H1 (cell line): ENCODE measurements around the gene C8B. TPM values are rescaled to one million over a fixed set of nuclear protein-coding genes. Genes with fewer than 3 reads are reported as not detected.

Experiments
- CTCF ChIA-PET: fragments of 300-600 bp; sonication (Branson Sonifier 250); formaldehyde crosslinking; loops from one replicate; lab custom pipeline; 2021; ENCODE audit not compliant: partially characterized antibody; lab: Charles Lee
- POLR2A ChIA-PET: fragments of 300-600 bp; sonication (Branson Sonifier 250); formaldehyde crosslinking; loops from one replicate; lab custom pipeline; 2021; ENCODE audit warnings: inconsistent platforms; ENCODE audit not compliant: partially characterized antibody; lab: Charles Lee
- DNase-seq, 2 experiments: peaks; one replicate each; pipeline versions ENCODE4 v3.0.0 to v3.0.0-alpha.2; 2010 to 2022; ENCODE audit warnings: low spot score in 2 of 2, low read depth in 1 of 2, mixed read lengths in 1 of 2
- FAIRE-seq: peaks from 2 replicates; lab custom pipeline; 2011; peaks lifted over from hg19 to GRCh38; lab: Jason Lieb, UNC
- H2AFZ ChIP-seq: 2 replicates; pipeline ENCODE4 v1.8.1; 2012; ENCODE audit warnings: low read length, inconsistent platforms
- H2AK5ac ChIP-seq: 2 replicates; pipeline ENCODE4 v1.6.1; 2013; ENCODE audit warnings: low read depth, low read length
- H2BK120ac ChIP-seq: replicated peaks from 2 replicates; pipeline ENCODE3; 2013; ENCODE audit warnings: low read depth, low read length, inconsistent platforms
- H2BK12ac ChIP-seq: 2 replicates; pipeline ENCODE4 v1.6.1; 2013; ENCODE audit warnings: low read depth, low read length
- H2BK15ac ChIP-seq: 2 replicates; pipeline ENCODE4 v1.6.1; 2013; ENCODE audit warnings: low read length
- H2BK20ac ChIP-seq: 2 replicates; pipeline ENCODE4 v1.6.1; 2013; ENCODE audit warnings: low read length
- H2BK5ac ChIP-seq: 2 replicates; pipeline ENCODE4 v1.6.1; 2013; ENCODE audit warnings: low read depth, low read length
- H3K14ac ChIP-seq: 2 replicates; pipeline ENCODE4 v1.6.1; 2013; ENCODE audit warnings: inconsistent platforms; ENCODE audit not compliant: insufficient read length
- H3K18ac ChIP-seq: 2 replicates; pipeline ENCODE4 v1.6.1; 2013; ENCODE audit warnings: low read length; ENCODE audit errors: extremely low read depth
- H3K23ac ChIP-seq: 2 replicates; pipeline ENCODE4 v1.6.1; 2013; ENCODE audit warnings: inconsistent platforms; ENCODE audit not compliant: insufficient read length
- H3K23me2 ChIP-seq: 2 replicates; pipeline ENCODE4 v1.6.1; 2013; ENCODE audit warnings: low read depth, low read length
- H3K27ac ChIP-seq: 2 replicates; pipeline ENCODE4 v1.6.1; 2011; ENCODE audit warnings: low read depth, low read length, inconsistent platforms
- H3K27me3 ChIP-seq, 4 experiments: replicated peaks in 1 of 4; 1 replicate in 1 of 4; 2 replicates in 3 of 4; pipeline versions ENCODE4 v1.6.1 to v1.8.1; 2011 to 2013; ENCODE audit warnings: low read length in 3 of 4, mild to moderate bottlenecking in 3 of 4, inconsistent platforms in 2 of 4, mixed read lengths in 2 of 4, moderate library complexity in 1 of 4; ENCODE audit not compliant: control insufficient read depth in 3 of 4, insufficient read depth in 3 of 4; ENCODE audit errors: extremely low read depth in 1 of 4
- H3K36me3 ChIP-seq, 4 experiments: 2 replicates each; pipeline versions ENCODE4 v1.6.1 to v1.8.1; 2011 to 2013; ENCODE audit warnings: mild to moderate bottlenecking in 4 of 4, low read length in 3 of 4, moderate library complexity in 2 of 4, control low read depth in 1 of 4, inconsistent platforms in 1 of 4; ENCODE audit not compliant: insufficient read depth in 4 of 4, control insufficient read depth in 2 of 4
- H3K4ac ChIP-seq: replicated peaks from 2 replicates; pipeline ENCODE3; 2013; ENCODE audit warnings: low read length, low read depth, mixed read lengths, inconsistent platforms; ENCODE audit not compliant: insufficient read length
- H3K4me1 ChIP-seq, 4 experiments: replicated peaks in 1 of 4; 1 replicate in 1 of 4; 2 replicates in 3 of 4; pipeline versions ENCODE4 v1.6.1 to v1.8.1; 2011 to 2013; ENCODE audit warnings: low read length in 3 of 4, inconsistent platforms in 2 of 4, mixed read lengths in 1 of 4; ENCODE audit not compliant: insufficient read depth in 4 of 4, control insufficient read depth in 3 of 4
- H3K4me2 ChIP-seq, 2 experiments: 2 replicates each; pipeline versions ENCODE4 v1.6.1 to v1.8.1; 2011 to 2013; ENCODE audit warnings: low read depth in 2 of 2, low read length in 2 of 2, control low read depth in 1 of 2, inconsistent platforms in 1 of 2, mild to moderate bottlenecking in 1 of 2; ENCODE audit not compliant: insufficient read depth in 1 of 2
- H3K4me3 ChIP-seq, 4 experiments: fragments of 200-600, 300-600 bp in 1 of 4; sonication (generic), shearing (Covaris generic), sonication (Bioruptor Twin) in 1 of 4; 2 replicates each; pipeline versions ENCODE4 v1.5.1 to v1.8.1; 2011 to 2016; ENCODE audit warnings: low read length in 4 of 4, low read depth in 3 of 4, control low read depth in 2 of 4, inconsistent platforms in 2 of 4, mild to moderate bottlenecking in 2 of 4, mixed read lengths in 1 of 4, moderate library complexity in 1 of 4; ENCODE audit not compliant: insufficient read depth in 2 of 4; ENCODE audit errors: extremely low read depth in 1 of 4
- H3K56ac ChIP-seq: replicated peaks from 2 replicates; pipeline ENCODE3; 2013; ENCODE audit warnings: low read depth, mild to moderate bottlenecking, mixed read lengths, low read length, inconsistent platforms; ENCODE audit not compliant: insufficient read length
- H3K79me1 ChIP-seq: 2 replicates; pipeline ENCODE4 v1.6.1; 2013; ENCODE audit warnings: low read depth, low read length, control low read depth
- H3K79me2 ChIP-seq, 2 experiments: 2 replicates each; pipeline versions ENCODE4 v1.6.1 to v1.8.1; 2012 to 2013; ENCODE audit warnings: low read length in 2 of 2, mild to moderate bottlenecking in 2 of 2, inconsistent platforms in 1 of 2; ENCODE audit not compliant: insufficient read depth in 2 of 2, control insufficient read depth in 1 of 2
- H3K9ac ChIP-seq, 4 experiments: replicated peaks in 1 of 4; 1 replicate in 1 of 4; 2 replicates in 3 of 4; pipeline versions ENCODE4 v1.6.1 to v1.8.1; 2011 to 2013; ENCODE audit warnings: low read depth in 3 of 4, low read length in 3 of 4, control low read depth in 2 of 4, mild to moderate bottlenecking in 2 of 4, moderate library complexity in 2 of 4, inconsistent platforms in 1 of 4; ENCODE audit errors: extremely low read depth in 1 of 4
- H3K9me3 ChIP-seq, 2 experiments: 2 replicates each; pipeline versions ENCODE4 v1.6.1 to v1.8.1; 2012 to 2013; ENCODE audit warnings: mild to moderate bottlenecking in 2 of 2, moderate library complexity in 2 of 2, control low read depth in 1 of 2, inconsistent platforms in 1 of 2, low read depth in 1 of 2, low read length in 1 of 2, mixed read lengths in 1 of 2; ENCODE audit not compliant: insufficient read depth in 2 of 2
- H4K20me1 ChIP-seq, 2 experiments: replicated peaks in 1 of 2; 2 replicates each; pipeline versions ENCODE3 to v1.8.1; 2011 to 2013; ENCODE audit warnings: inconsistent platforms in 2 of 2, low read length in 2 of 2, mild to moderate bottlenecking in 1 of 2; ENCODE audit not compliant: insufficient read depth in 2 of 2, control insufficient read depth in 1 of 2
- H4K5ac ChIP-seq: 2 replicates; pipeline ENCODE4 v1.6.1; 2013; ENCODE audit warnings: low read length, low read depth, mixed read lengths, inconsistent platforms; ENCODE audit not compliant: insufficient read length
- H4K8ac ChIP-seq: 2 replicates; pipeline ENCODE4 v1.8.0; 2013; ENCODE audit warnings: mild to moderate bottlenecking, moderate library complexity, low read length, inconsistent platforms; ENCODE audit not compliant: insufficient read depth; ENCODE audit errors: extremely low read depth
- H4K91ac ChIP-seq: replicated peaks from 2 replicates; pipeline ENCODE3; 2013; ENCODE audit warnings: low read length, mixed read lengths, inconsistent platforms; ENCODE audit not compliant: insufficient read length
- EGR1 ChIP-seq: IDR thresholded peaks from 2 replicates; pipeline ENCODE4 v1.6.1; 2011; ENCODE audit warnings: low read depth, low read length, borderline replicate concordance
- EP300 ChIP-seq, 2 experiments: IDR thresholded peaks; 1 replicate in 1 of 2; 2 replicates in 1 of 2; pipeline ENCODE4 v1.6.1; 2011 to 2012; ENCODE audit warnings: low read depth in 2 of 2, low read length in 2 of 2, mild to moderate bottlenecking in 2 of 2, borderline replicate concordance in 1 of 2, inconsistent platforms in 1 of 2, moderate library complexity in 1 of 2
- FOSL1 ChIP-seq: IDR thresholded peaks from 2 replicates; pipeline ENCODE4 v1.6.1; 2011; ENCODE audit warnings: mild to moderate bottlenecking, low read depth, low read length, moderate library complexity; ENCODE audit not compliant: insufficient read depth
- GTF2F1 ChIP-seq: IDR thresholded peaks from 2 replicates; pipeline ENCODE4 v1.6.1; 2012; ENCODE audit warnings: low read depth, low read length, improper control_type of control experiment, borderline replicate concordance
- JUND ChIP-seq: IDR thresholded peaks from 2 replicates; pipeline ENCODE4 v1.6.1; 2011; ENCODE audit warnings: mild to moderate bottlenecking, improper control_type of control experiment, low read length
- KDM1A ChIP-seq: fragments of 200-600, 300-600 bp; sonication (generic); IDR thresholded peaks from 2 replicates; pipeline ENCODE4 v1.7.1; 2016; ENCODE audit warnings: mild to moderate bottlenecking, low read length, borderline replicate concordance
- NRF1 ChIP-seq: IDR thresholded peaks from 2 replicates; pipeline ENCODE4 v1.6.1; 2011; ENCODE audit warnings: mild to moderate bottlenecking, low read depth, low read length, improper control_type of control experiment
- POU5F1 ChIP-seq: IDR thresholded peaks from 2 replicates; pipeline ENCODE4 v1.6.1; 2011; ENCODE audit warnings: low read depth, mild to moderate bottlenecking, low read length, moderate library complexity
- SIX5 ChIP-seq: IDR thresholded peaks from 2 replicates; pipeline ENCODE4 v1.6.1; 2011; ENCODE audit warnings: mild to moderate bottlenecking, low read depth, low read length
- TAF1 ChIP-seq: IDR thresholded peaks from 2 replicates; pipeline ENCODE4 v1.6.1; 2011; ENCODE audit warnings: mild to moderate bottlenecking, low read depth, low read length
- TBP ChIP-seq: IDR thresholded peaks from 2 replicates; pipeline ENCODE4 v1.6.1; 2011; ENCODE audit warnings: low read depth, low read length, improper control_type of control experiment
- TEAD4 ChIP-seq: IDR thresholded peaks from 2 replicates; pipeline ENCODE4 v1.6.1; 2012; ENCODE audit warnings: low read depth, low read length, inconsistent platforms, mixed read lengths
- WGBS, 2 experiments: shearing (Covaris generic) in 1 of 2; methylation state at CpG; one replicate each; pipeline versions ENCODE4 v1.1.6 to v1.1.7; 2013 to 2015; ENCODE audit warnings: low lambda C conversion rate in 2 of 2, mixed read lengths in 2 of 2, inconsistent platforms in 1 of 2, low coverage in 1 of 2, missing lambda C conversion rate in 1 of 2; ENCODE audit not compliant: insufficient replicate concordance in 2 of 2, insufficient coverage in 1 of 2, insufficient read length in 1 of 2; ENCODE audit errors: extremely low coverage in 1 of 2, missing lambda C conversion rate in 1 of 2; 5-methylcytosine and 5-hydroxymethylcytosine counted together
- polyA plus RNA-seq, 7 experiments: library from polyadenylated mRNA; depleted of rRNA in 3 of 7; stranded (reverse) in 5 of 7; unstranded in 2 of 7; fragments of >200 nt in 5 of 7; fragments of 200-250 nt in 2 of 7; gene quantifications; 1 replicate in 5 of 7; 2 replicates in 1 of 7; 4 replicates in 1 of 7; pipeline versions ENCODE4 v1.2.1 to v1.2.3, GENCODE V29; 2011 to 2013; ENCODE audit warnings: missing spikeins in 2 of 7, mixed read lengths in 2 of 7
- total RNA-seq: library from RNA; stranded (reverse); fragmentation: NEBNext Ultra II Directional; extraction: Animal tissue kit (Norgen Biotek cat#: 25700); gene quantifications from 2 replicates; pipeline ENCODE4 v1.2.1, GENCODE V29; 2021
- TF ChIP-seq, protein P1 (sequence below), 3 experiments: IDR thresholded peaks; 1 replicate in 2 of 3; 2 replicates in 1 of 3; pipeline versions ENCODE4 v1.5.1 to v1.6.1; 2011; ENCODE audit warnings: low read length in 3 of 3, mild to moderate bottlenecking in 3 of 3, inconsistent platforms in 2 of 3, low read depth in 1 of 3, moderate library complexity in 1 of 3; ENCODE audit not compliant: insufficient read depth in 1 of 3; ENCODE audit errors: control extremely low read depth in 1 of 3

C8B gene
- total and polyA plus RNA-seq, 2 of the 8 experiments (the other 6 are each of a cell fraction or from before 2014, with no cell fraction given) = not detected

GRCh38 chr1:56970280-56970679 is 4.5 kb upstream of the C8B start:
- Histone ChIP-seq H3K79me1 (no peaks in the 10 kb centered on the region), H4K20me1 (no peaks in the 10 kb centered on the region), H3K27me3 (no peaks in the 10 kb centered on the region), H3K18ac (no peak overlapping the region), H4K8ac (no peak overlapping the region), H3K4me3 (no peak overlapping the region), H3K4me1 (no peaks in the 10 kb centered on the region), H2AFZ (no peak overlapping the region), H3K14ac (no peak overlapping the region), H3K36me3 (no peaks in the 10 kb centered on the region), H3K4ac (no peak overlapping the region), H3K9me3 (no peaks in the 10 kb centered on the region), H2BK15ac (no peak overlapping the region), H2BK20ac (no peak overlapping the region), H3K23ac (no peak overlapping the region), H2BK12ac (no peak overlapping the region), H4K91ac (no peak overlapping the region), H2AK5ac (no peak overlapping the region), H2BK120ac (no peak overlapping the region), H3K56ac (no peak overlapping the region), H3K79me2 (no peaks in the 10 kb centered on the region), H4K5ac (no peak overlapping the region), H3K4me2 (no peak overlapping the region), H3K9ac (no peak overlapping the region), H2BK5ac (no peak overlapping the region), H3K27ac (no peak overlapping the region), H3K23me2 (no peaks in the 10 kb centered on the region)
- no peak for FAIRE-seq
- no peak for DNase-seq
- 82% methylated on average over 1 of the region's 1 CpG; no CpG with 5 or more reads in 1 of the 2 experiments for WGBS, 2 experiments
- ChIA-PET POLR2A (no interaction called here), CTCF (interaction anchor here (0.8 to 13.5 kb wide), 7 partner anchors 12 to 163 kb away, joined by 3 to 193 read pairs (median 4); no protein-coding TSS in a partner anchor)
- TF ChIP-seq JUND = no peak
- TF ChIP-seq TEAD4 = no peak
- TF ChIP-seq, protein P1, sequence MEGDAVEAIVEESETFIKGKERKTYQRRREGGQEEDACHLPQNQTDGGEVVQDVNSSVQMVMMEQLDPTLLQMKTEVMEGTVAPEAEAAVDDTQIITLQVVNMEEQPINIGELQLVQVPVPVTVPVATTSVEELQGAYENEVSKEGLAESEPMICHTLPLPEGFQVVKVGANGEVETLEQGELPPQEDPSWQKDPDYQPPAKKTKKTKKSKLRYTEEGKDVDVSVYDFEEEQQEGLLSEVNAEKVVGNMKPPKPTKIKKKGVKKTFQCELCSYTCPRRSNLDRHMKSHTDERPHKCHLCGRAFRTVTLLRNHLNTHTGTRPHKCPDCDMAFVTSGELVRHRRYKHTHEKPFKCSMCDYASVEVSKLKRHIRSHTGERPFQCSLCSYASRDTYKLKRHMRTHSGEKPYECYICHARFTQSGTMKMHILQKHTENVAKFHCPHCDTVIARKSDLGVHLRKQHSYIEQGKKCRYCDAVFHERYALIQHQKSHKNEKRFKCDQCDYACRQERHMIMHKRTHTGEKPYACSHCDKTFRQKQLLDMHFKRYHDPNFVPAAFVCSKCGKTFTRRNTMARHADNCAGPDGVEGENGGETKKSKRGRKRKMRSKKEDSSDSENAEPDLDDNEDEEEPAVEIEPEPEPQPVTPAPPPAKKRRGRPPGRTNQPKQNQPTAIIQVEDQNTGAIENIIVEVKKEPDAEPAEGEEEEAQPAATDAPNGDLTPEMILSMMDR (IDR thresholded peaks at IDR 0.05; ENCODE audit: control extremely low read depth in 1 of 3, insufficient read depth in 1 of 3, low read depth in 1 of 3, low read length in 3 of 3) = no peak
- no peak for TF ChIP-seq SIX5
- no peak for TF ChIP-seq NRF1
- TF ChIP-seq EP300 (IDR thresholded peaks at IDR 0.05; ENCODE audit: borderline replicate concordance in 1 of 2, low read depth in 2 of 2, low read length in 2 of 2) = no peak
- TF ChIP-seq TAF1 = no peak
- TF ChIP-seq FOSL1 = no peak
- no peak for TF ChIP-seq KDM1A
- TF ChIP-seq EGR1 = no peak
- no peak for TF ChIP-seq TBP
- no peak for TF ChIP-seq GTF2F1
- TF ChIP-seq POU5F1 = no peak
